Measurements from ENCODE around the gene UNCX. TPM values are rescaled to one million over a fixed set of nuclear protein-coding genes. Genes with fewer than 3 reads are reported as not detected.
"Not testable (repeated sequence)": the region's sequence is repeated elsewhere in the genome, so short reads cannot be mapped to it uniquely, and the experiment has no call there.

Gene UNCX
- polyA plus RNA-seq, 1 donor (not counting 4 experiments of a cell fraction or from before 2014, with no cell fraction given): not detected

DNA sequence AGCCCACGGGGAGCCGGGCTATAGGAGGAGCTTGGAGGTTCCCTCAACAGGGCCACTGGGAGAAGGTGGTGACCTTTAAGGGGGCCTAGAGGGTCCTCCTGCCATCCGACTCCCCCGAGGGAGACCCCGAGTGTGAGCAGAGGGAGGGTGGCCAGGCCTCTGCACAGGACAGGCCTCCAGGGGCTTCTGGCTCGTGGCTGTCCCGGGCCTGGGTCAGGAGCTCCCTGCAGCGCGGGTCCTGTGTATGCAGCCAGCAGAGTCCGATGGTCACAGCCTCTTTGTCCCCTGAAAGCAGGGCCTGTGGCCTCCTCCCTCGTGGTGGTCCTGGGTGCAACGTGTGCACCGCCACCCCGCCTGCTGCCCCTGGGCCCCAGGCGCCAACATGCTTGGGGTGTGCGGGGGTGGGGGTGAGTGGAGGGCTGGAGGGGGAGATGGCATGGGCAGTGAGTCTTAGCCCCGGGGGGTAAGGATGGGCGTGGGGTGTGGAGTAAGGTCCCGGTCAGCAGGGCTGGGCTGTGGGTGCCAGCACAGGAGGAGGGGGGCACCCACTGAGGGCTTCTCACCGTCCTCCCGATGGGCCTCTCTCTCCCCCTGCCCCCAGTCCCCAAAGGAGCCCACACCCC is 27.1 kb downstream of the UNCX start:
- FAIRE-seq: no peak
- Histone ChIP-seq H3K27ac (ENCODE audit: control insufficient read depth, insufficient read depth, low read length) (no peak overlapping the region), H3K9me3 (ENCODE audit: control insufficient read depth, low read depth, low read length) (no peaks in the 10 kb centered on the region), H3K4me1 (ENCODE audit: control insufficient read depth, extremely low read depth, insufficient read depth, low read length) (no peaks in the 10 kb centered on the region), H3K9ac (ENCODE audit: control insufficient read depth, extremely low read depth, insufficient read depth, low read length) (no peak overlapping the region), H3K4me3 (ENCODE audit: control insufficient read depth in 2 of 3, extremely low read depth in 1 of 3, insufficient read depth in 2 of 3, low read depth in 1 of 3, low read length in 3 of 3) (no peak overlapping the region), H3K27me3 (ENCODE audit: control insufficient read depth, extremely low read depth, insufficient read depth, low read length) (peaks cover 47% of the 10 kb centered on the region), H3K36me3 (ENCODE audit: control insufficient read depth in 2 of 2, extremely low read depth in 1 of 2, insufficient read depth in 2 of 2, low read length in 2 of 2) (no peaks in the 10 kb centered on the region), H3K79me2 (ENCODE audit: control insufficient read depth, insufficient read depth, low read length) (no peaks in the 10 kb centered on the region), H4K20me1 (ENCODE audit: control insufficient read depth, extremely low read depth, insufficient read depth, low read length) (no peaks in the 10 kb centered on the region), H3K4me2 (ENCODE audit: control insufficient read depth, extremely low read depth, insufficient read depth, low read depth, low read length) (no peak overlapping the region), H2AFZ (ENCODE audit: control insufficient read depth, low read length) (no peak overlapping the region), H3K9me1 (ENCODE audit: control insufficient read depth, extremely low read depth, insufficient read depth, low read length) (no peaks in the 10 kb centered on the region)
- no peak for DNase-seq (ENCODE audit: low read depth, low spot score)
- TF ChIP-seq, protein P1, sequence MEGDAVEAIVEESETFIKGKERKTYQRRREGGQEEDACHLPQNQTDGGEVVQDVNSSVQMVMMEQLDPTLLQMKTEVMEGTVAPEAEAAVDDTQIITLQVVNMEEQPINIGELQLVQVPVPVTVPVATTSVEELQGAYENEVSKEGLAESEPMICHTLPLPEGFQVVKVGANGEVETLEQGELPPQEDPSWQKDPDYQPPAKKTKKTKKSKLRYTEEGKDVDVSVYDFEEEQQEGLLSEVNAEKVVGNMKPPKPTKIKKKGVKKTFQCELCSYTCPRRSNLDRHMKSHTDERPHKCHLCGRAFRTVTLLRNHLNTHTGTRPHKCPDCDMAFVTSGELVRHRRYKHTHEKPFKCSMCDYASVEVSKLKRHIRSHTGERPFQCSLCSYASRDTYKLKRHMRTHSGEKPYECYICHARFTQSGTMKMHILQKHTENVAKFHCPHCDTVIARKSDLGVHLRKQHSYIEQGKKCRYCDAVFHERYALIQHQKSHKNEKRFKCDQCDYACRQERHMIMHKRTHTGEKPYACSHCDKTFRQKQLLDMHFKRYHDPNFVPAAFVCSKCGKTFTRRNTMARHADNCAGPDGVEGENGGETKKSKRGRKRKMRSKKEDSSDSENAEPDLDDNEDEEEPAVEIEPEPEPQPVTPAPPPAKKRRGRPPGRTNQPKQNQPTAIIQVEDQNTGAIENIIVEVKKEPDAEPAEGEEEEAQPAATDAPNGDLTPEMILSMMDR (optimal IDR thresholded peaks at IDR 0.05 in 1 of 3, IDR thresholded peaks at IDR 0.05 in 1 of 3, conservative IDR thresholded peaks at IDR 0.05 in 1 of 3; ENCODE audit: extremely low read depth in 1 of 3, insufficient read depth in 2 of 3, low read length in 3 of 3): no peak
- TF ChIP-seq EZH2 (IDR thresholded peaks at IDR 0.05; ENCODE audit: low read length): no peak
- dilution Hi-C loops (cut with MboI; ENCODE audit: extremely low pct_ligation_motif_present, low sequenced_read_pairs): no loop called here

DNA sequence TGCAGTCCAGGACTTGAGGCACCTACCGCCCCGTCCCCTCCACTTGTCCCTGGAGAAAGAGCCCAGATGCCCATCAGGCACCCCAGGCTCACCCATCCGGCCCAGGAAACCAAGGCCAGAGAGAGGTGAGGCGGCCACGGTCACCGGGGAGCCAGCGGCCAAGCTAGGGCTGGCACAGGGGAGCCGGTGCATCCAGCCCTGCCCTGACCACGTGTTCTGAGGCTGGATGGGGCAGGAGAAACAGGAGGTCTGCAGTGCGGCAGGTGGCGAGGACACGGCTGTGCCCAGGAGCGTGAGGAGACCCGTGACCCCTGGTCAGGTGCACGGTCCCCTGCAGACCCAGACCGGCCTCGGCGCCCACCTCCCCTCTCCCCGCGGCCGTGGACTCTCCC is 27.6 kb downstream of the UNCX start:
- H3K4me3 ChIP-seq (ENCODE audit: control insufficient read depth in 2 of 3, extremely low read depth in 1 of 3, insufficient read depth in 2 of 3, low read depth in 1 of 3, low read length in 3 of 3): no peak overlapping the region
- no peak overlapping the region for H2AFZ ChIP-seq (ENCODE audit: control insufficient read depth, low read length)
- H3K9ac ChIP-seq (ENCODE audit: control insufficient read depth, extremely low read depth, insufficient read depth, low read length): no peak overlapping the region
- H3K4me2 ChIP-seq (ENCODE audit: control insufficient read depth, extremely low read depth, insufficient read depth, low read depth, low read length): no peak overlapping the region
- H3K79me2 ChIP-seq (ENCODE audit: control insufficient read depth, insufficient read depth, low read length): no peaks in the 10 kb centered on the region
- no peaks in the 10 kb centered on the region for H3K9me1 ChIP-seq (ENCODE audit: control insufficient read depth, extremely low read depth, insufficient read depth, low read length)
- H4K20me1 ChIP-seq (ENCODE audit: control insufficient read depth, extremely low read depth, insufficient read depth, low read length): no peaks in the 10 kb centered on the region
- dilution Hi-C loops (cut with MboI; ENCODE audit: extremely low pct_ligation_motif_present, low sequenced_read_pairs): no loop called here
- H3K27ac ChIP-seq (ENCODE audit: control insufficient read depth, insufficient read depth, low read length): no peak overlapping the region
- DNase-seq (ENCODE audit: low read depth, low spot score) (no peak), FAIRE-seq (no peak)
- no peaks in the 10 kb centered on the region for H3K4me1 ChIP-seq (ENCODE audit: control insufficient read depth, extremely low read depth, insufficient read depth, low read length)
- TF ChIP-seq EZH2 (IDR thresholded peaks at IDR 0.05; ENCODE audit: low read length): no peak
- TF ChIP-seq, protein P1 (optimal IDR thresholded peaks at IDR 0.05 in 1 of 3, IDR thresholded peaks at IDR 0.05 in 1 of 3, conservative IDR thresholded peaks at IDR 0.05 in 1 of 3; ENCODE audit: extremely low read depth in 1 of 3, insufficient read depth in 2 of 3, low read length in 3 of 3): no peak
- peaks cover 47% of the 10 kb centered on the region for H3K27me3 ChIP-seq (ENCODE audit: control insufficient read depth, extremely low read depth, insufficient read depth, low read length)
- H3K36me3 ChIP-seq (ENCODE audit: control insufficient read depth in 2 of 2, extremely low read depth in 1 of 2, insufficient read depth in 2 of 2, low read length in 2 of 2): no peaks in the 10 kb centered on the region
- H3K9me3 ChIP-seq (ENCODE audit: control insufficient read depth, low read depth, low read length): no peaks in the 10 kb centered on the region

DNA sequence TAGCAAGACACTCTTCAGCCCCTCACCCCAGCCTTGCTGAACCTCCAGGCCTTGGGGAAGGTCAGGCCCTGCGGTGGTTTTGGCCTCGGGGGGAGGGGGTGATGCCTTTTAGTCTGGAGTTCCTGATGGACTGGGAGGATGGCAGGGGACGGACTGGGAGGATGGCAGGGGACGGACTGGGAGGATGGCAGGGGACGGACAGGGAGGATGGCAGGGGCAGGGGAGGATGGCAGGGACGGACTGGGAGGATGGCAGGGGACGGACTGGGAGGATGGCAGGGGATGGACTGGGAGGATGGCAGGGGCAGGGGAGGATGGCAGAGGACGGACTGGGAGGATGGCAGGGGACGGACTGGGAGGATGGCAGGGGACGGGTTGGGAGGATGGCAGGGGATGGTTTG is 28.4 kb downstream of the UNCX start:
- H3K4me3 ChIP-seq (ENCODE audit: control insufficient read depth in 2 of 3, extremely low read depth in 1 of 3, insufficient read depth in 2 of 3, low read depth in 1 of 3, low read length in 3 of 3); H3K9me3 ChIP-seq (ENCODE audit: control insufficient read depth, low read depth, low read length); H3K36me3 ChIP-seq (ENCODE audit: control insufficient read depth in 2 of 2, extremely low read depth in 1 of 2, insufficient read depth in 2 of 2, low read length in 2 of 2); H2AFZ ChIP-seq (ENCODE audit: control insufficient read depth, low read length); H3K9me1 ChIP-seq (ENCODE audit: control insufficient read depth, extremely low read depth, insufficient read depth, low read length); FAIRE-seq; H3K9ac ChIP-seq (ENCODE audit: control insufficient read depth, extremely low read depth, insufficient read depth, low read length); H3K4me1 ChIP-seq (ENCODE audit: control insufficient read depth, extremely low read depth, insufficient read depth, low read length); DNase-seq (ENCODE audit: low read depth, low spot score); H3K79me2 ChIP-seq (ENCODE audit: control insufficient read depth, insufficient read depth, low read length); H4K20me1 ChIP-seq (ENCODE audit: control insufficient read depth, extremely low read depth, insufficient read depth, low read length); dilution Hi-C loops (cut with MboI; ENCODE audit: extremely low pct_ligation_motif_present, low sequenced_read_pairs); H3K4me2 ChIP-seq (ENCODE audit: control insufficient read depth, extremely low read depth, insufficient read depth, low read depth, low read length); H3K27ac ChIP-seq (ENCODE audit: control insufficient read depth, insufficient read depth, low read length): not testable (repeated sequence)
- H3K27me3 ChIP-seq (ENCODE audit: control insufficient read depth, extremely low read depth, insufficient read depth, low read length): peaks cover 39% of the 10 kb centered on the region

All from keratinocyte (primary cell).